Neural crest cell (in vitro differentiated cells): ENCODE results near the gene CUX1. TPM values are rescaled to one million over a fixed set of nuclear protein-coding genes. Genes with fewer than 3 reads are reported as not detected.

ENCODE experiments used
- DNase-seq: peaks from one replicate; pipeline ENCODE4 v3.0.0; 2021; ENCODE audit warnings: low read depth, mixed read lengths, low spot score
- H3K27ac Mint-ChIP-seq: one replicate; pipeline ENCODE4 v1.8.0; 2021; ENCODE audit warnings: mild to moderate bottlenecking, mixed read lengths; ENCODE audit not compliant: unreplicated experiment
- H3K27me3 Mint-ChIP-seq: 2 replicates; pipeline ENCODE4 v1.8.0; 2021; ENCODE audit warnings: low read depth, mild to moderate bottlenecking, mixed read lengths
- H3K36me3 Mint-ChIP-seq: 2 replicates; pipeline ENCODE4 v1.8.0; 2021; ENCODE audit warnings: low read depth, mild to moderate bottlenecking, mixed read lengths
- H3K4me1 Mint-ChIP-seq: 2 replicates; pipeline ENCODE4 v1.8.0; 2021; ENCODE audit warnings: mixed read lengths
- H3K4me3 Mint-ChIP-seq: one replicate; pipeline ENCODE4 v1.8.0; 2021; ENCODE audit warnings: mild to moderate bottlenecking, mixed read lengths
- H3K9me3 Mint-ChIP-seq: 2 replicates; pipeline ENCODE4 v1.8.0; 2021; ENCODE audit warnings: mixed read lengths
- CTCF ChIP-seq: fragments of 200-600 bp; sonication (generic); conservative IDR thresholded peaks from 2 replicates; pipeline ENCODE4 v1.5.0; 2021; ENCODE audit warnings: antibody characterized with exemption, mild to moderate bottlenecking
- total RNA-seq: library from RNA; stranded (reverse); gene quantifications from 2 replicates; pipeline ENCODE4 v1.2.1, GENCODE V29; 2021

Gene CUX1
- total RNA-seq, 1 donor from 2014 or later, result 60.0 TPM

- H3K4me3 Mint-ChIP-seq, result no peak overlapping the region
- no peak for TF ChIP-seq CTCF
- H3K27ac Mint-ChIP-seq, result no peak overlapping the region
Observed at GRCh38 chr7:102319671-102320070, 502.2 kb downstream of the CUX1 start.

GRCh38 chr7:102320181-102320580 is 502.8 kb downstream of the CUX1 start:
- no peak for TF ChIP-seq CTCF
- no peaks in the 10 kb centered on the region for H3K36me3 Mint-ChIP-seq
- DNase-seq, result no peak
- peaks cover 2% of the 10 kb centered on the region for H3K27me3 Mint-ChIP-seq
- no peak overlapping the region for H3K4me3 Mint-ChIP-seq
- no peak overlapping the region for H3K27ac Mint-ChIP-seq
- no peaks in the 10 kb centered on the region for H3K9me3 Mint-ChIP-seq
- H3K4me1 Mint-ChIP-seq, result no peaks in the 10 kb centered on the region

More at GRCh38 chr7:102319671-102320070, 502.2 kb downstream of the CUX1 start:
- no peak for DNase-seq
- no peaks in the 10 kb centered on the region for H3K9me3 Mint-ChIP-seq
- H3K36me3 Mint-ChIP-seq, result no peaks in the 10 kb centered on the region
- peaks cover 2% of the 10 kb centered on the region for H3K27me3 Mint-ChIP-seq
- H3K4me1 Mint-ChIP-seq, result no peaks in the 10 kb centered on the region

- Mint-ChIP-seq H3K27ac (no peak overlapping the region), H3K4me3 (no peak overlapping the region), H3K9me3 (no peaks in the 10 kb centered on the region), H3K27me3 (peaks cover 2% of the 10 kb centered on the region), H3K4me1 (no peaks in the 10 kb centered on the region), H3K36me3 (no peaks in the 10 kb centered on the region)
- TF ChIP-seq CTCF, result no peak
- DNase-seq, result no peak
Observed at GRCh38 chr7:102320601-102321350, 503.4 kb downstream of the CUX1 start.

- Mint-ChIP-seq H3K4me1 (no peaks in the 10 kb centered on the region), H3K27ac (no peak overlapping the region), H3K9me3 (no peaks in the 10 kb centered on the region), H3K4me3 (no peak overlapping the region), H3K36me3 (no peaks in the 10 kb centered on the region), H3K27me3 (peaks cover 3% of the 10 kb centered on the region)
- peak; percentile 33 for DNase-seq
- no peak for TF ChIP-seq CTCF
Observed at GRCh38 chr7:102321351-102322201, 504.1 kb downstream of the CUX1 start.

- H3K27me3 Mint-ChIP-seq, result peaks cover 10% of the 10 kb centered on the region
- no peak overlapping the region for H3K27ac Mint-ChIP-seq
- H3K4me1 Mint-ChIP-seq, result no peaks in the 10 kb centered on the region
- no peaks in the 10 kb centered on the region for H3K36me3 Mint-ChIP-seq
- TF ChIP-seq CTCF, result no peak
- no peak overlapping the region for H3K4me3 Mint-ChIP-seq
- no peaks in the 10 kb centered on the region for H3K9me3 Mint-ChIP-seq
- no peak for DNase-seq
Observed at GRCh38 chr7:102322202-102322715, 504.8 kb downstream of the CUX1 start.
